SK-N-SH (cell line): Measurements from ENCODE around the gene MYBPC3.

Experiments
- CTCF ChIP-seq: fragments of 200-600 bp; sonication (generic); IDR thresholded peaks from 2 replicates; pipeline ENCODE4 v1.6.1; 2017; ENCODE audit warnings: antibody characterized with exemption, mild to moderate bottlenecking, moderate library complexity
- MAX ChIP-seq: IDR thresholded peaks from 2 replicates; pipeline ENCODE4 v1.4.0; 2012; ENCODE audit warnings: low read depth
- MXI1 ChIP-seq: IDR thresholded peaks from 2 replicates; pipeline ENCODE4 v1.6.1; 2012; ENCODE audit warnings: mild to moderate bottlenecking, low read depth, low read length, improper control_type of control experiment
- NFIC ChIP-seq: IDR thresholded peaks from 2 replicates; pipeline ENCODE4 v1.4.0; 2012; ENCODE audit warnings: borderline replicate concordance
- RAD21 ChIP-seq: IDR thresholded peaks from 2 replicates; pipeline ENCODE4 v1.6.1; 2012; ENCODE audit warnings: mild to moderate bottlenecking, low read length
- SIN3A ChIP-seq: IDR thresholded peaks from 2 replicates; pipeline ENCODE4 v1.6.1; 2012; ENCODE audit warnings: low read depth, mild to moderate bottlenecking, low read length, moderate library complexity, borderline replicate concordance
- TEAD4 ChIP-seq: IDR thresholded peaks from 2 replicates; pipeline ENCODE4 v1.4.0; 2012; ENCODE audit warnings: mild to moderate bottlenecking, borderline replicate concordance; ENCODE audit not compliant: insufficient read depth
- ZBTB33 ChIP-seq: IDR thresholded peaks from 2 replicates; pipeline ENCODE4 v1.4.0; 2012; ENCODE audit warnings: low read depth, borderline replicate concordance

GRCh38 chr11:47359586-47359985 is 7.1 kb upstream of the MYBPC3 start:
- TF ChIP-seq RAD21 = no peak
- TF ChIP-seq TEAD4 = no peak
- TF ChIP-seq ZBTB33 = no peak
- TF ChIP-seq CTCF = no peak
- no peak for TF ChIP-seq MAX
- TF ChIP-seq MXI1 = no peak
- no peak for TF ChIP-seq NFIC
- TF ChIP-seq SIN3A = no peak
